Gastrocnemius medialis (tissue), 4 donors: ENCODE results near the gene FGD5.

Experiments
- POLR2A ChIP-seq, 2 donors: fragments of 450-650 bp; IDR thresholded peaks; one replicate each; pipeline ENCODE4 v1.6.1; 2017; ENCODE audit warnings: antibody characterized with exemption in 2 of 2, mild to moderate bottlenecking in 2 of 2, moderate library complexity in 2 of 2
- TF ChIP-seq, protein P1 (sequence below), 5 experiments: fragments of 450-650 bp in 3 of 5; fragments of 200-600 bp in 2 of 5; sonication (generic) in 2 of 5; IDR thresholded peaks in 4 of 5; conservative IDR thresholded peaks in 1 of 5; 1 replicate in 4 of 5; 2 replicates in 1 of 5; pipeline ENCODE4 v1.5.1; 2016 to 2019; ENCODE audit warnings: antibody characterized with exemption in 5 of 5, mild to moderate bottlenecking in 3 of 5, moderate library complexity in 3 of 5

GRCh38 chr3:14797731-14798130 is 21.0 kb upstream of the FGD5 start:
- no peak for TF ChIP-seq POLR2A (IDR thresholded peaks at IDR 0.05)
- TF ChIP-seq, protein P1, sequence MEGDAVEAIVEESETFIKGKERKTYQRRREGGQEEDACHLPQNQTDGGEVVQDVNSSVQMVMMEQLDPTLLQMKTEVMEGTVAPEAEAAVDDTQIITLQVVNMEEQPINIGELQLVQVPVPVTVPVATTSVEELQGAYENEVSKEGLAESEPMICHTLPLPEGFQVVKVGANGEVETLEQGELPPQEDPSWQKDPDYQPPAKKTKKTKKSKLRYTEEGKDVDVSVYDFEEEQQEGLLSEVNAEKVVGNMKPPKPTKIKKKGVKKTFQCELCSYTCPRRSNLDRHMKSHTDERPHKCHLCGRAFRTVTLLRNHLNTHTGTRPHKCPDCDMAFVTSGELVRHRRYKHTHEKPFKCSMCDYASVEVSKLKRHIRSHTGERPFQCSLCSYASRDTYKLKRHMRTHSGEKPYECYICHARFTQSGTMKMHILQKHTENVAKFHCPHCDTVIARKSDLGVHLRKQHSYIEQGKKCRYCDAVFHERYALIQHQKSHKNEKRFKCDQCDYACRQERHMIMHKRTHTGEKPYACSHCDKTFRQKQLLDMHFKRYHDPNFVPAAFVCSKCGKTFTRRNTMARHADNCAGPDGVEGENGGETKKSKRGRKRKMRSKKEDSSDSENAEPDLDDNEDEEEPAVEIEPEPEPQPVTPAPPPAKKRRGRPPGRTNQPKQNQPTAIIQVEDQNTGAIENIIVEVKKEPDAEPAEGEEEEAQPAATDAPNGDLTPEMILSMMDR (IDR thresholded peaks at IDR 0.05 in 4 of 5, conservative IDR thresholded peaks at IDR 0.05 in 1 of 5): no peak
